HG03439 (cell line): ENCODE measurements around the gene ANXA5.
"Not testable (repeated sequence)": the region's sequence is repeated elsewhere in the genome, so short reads cannot be mapped to it uniquely, and the experiment has no call there.

Source experiments
- ATAC-seq: cut with Tn5 transposase; IDR thresholded peaks from one replicate; pipeline ENCODE4 v1.9.1; 2021; ENCODE audit warnings: mild to moderate bottlenecking, moderate library complexity; ENCODE audit not compliant: unreplicated experiment

ANXA5 gene

DNA sequence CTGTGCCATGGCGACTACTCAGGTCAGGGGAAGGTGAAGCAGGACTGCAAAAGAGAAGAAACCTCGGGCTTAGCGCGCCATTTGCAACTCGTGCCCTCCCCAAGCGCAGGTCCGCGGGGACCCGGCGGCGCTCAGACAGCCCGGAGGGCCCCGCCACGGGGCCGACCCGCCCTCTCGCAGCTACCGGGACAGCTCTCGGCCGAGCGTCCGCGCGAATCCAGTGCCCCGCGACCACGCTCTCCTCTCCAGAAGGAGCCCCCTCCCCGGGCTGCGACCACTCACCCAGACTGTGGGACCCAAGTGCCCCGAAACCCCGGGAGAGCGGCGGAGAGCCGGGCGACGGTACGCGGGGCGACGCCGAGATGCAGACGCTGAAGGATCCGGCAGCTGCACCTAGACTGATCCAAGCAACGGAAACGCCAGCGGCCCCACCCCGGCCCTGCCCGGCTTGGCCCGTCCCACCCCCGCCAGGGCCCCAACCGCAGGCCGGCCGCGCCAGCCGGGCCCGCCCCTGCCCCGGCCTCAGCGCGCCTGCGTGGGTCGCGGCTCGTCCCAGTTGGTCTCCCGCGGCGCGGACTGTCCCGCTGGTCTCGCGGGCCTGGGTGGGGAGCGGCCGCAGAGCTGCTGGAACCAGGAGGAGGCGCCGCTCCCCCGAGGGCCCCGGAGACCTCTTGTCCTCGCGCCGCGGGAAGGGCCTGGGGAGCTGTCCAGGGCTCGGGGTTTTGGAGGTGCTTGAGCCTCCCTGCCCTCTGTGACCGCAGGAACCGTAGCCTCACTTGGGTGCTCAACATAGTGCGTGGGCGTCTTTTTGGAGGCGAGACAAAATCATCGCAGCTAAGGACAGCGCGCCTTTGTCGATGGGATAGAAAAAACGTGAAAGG, at the start of gene ANXA5:
ANXA5 (minus strand) TSS at position 400 of the 881 bp plus-strand sequence; CDS start at position 9, 391 bp downstream.
- ATAC-seq, result peak; percentile 92

DNA sequence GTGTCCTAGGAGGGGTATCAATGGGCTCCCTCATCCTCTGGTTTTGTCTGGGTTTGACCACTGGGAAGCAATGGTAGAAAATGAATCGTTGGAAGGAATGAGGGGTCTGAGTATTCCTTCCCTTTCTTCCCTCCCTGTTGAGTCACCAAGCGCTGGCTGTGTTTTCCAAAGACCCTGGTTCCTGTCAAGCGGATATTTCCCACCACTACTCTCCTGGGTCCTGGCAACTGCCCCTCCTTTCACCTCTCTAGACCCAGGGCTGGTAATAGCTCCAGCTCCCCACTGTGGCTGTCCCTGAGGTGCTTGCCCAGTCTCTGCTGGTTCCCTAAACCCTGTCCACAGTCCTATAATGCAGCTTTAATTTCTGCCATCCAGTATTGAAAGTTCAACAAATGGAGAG, 46.0 kb upstream of the ANXA5 start:
- ATAC-seq, result no peak

DNA sequence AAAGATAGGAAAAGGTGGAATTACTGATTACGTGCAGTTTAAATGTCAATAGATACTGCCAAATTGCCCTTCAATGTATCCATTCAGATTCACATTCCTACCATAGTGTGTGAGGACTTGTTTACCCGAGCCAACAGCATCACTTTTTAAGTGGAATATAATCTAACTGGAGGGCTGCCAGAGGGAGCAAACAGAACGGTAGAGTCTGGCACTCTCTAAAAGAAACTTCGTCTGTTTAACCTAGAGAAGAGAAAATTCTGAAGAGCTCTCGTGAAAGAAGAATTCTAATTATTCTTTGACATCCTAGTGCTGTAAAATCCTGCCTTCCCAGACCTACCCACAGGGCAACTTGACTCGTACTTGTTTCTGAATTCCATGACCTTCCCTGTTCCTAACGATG, 45.0 kb upstream of the ANXA5 start:
- no peak for ATAC-seq

DNA sequence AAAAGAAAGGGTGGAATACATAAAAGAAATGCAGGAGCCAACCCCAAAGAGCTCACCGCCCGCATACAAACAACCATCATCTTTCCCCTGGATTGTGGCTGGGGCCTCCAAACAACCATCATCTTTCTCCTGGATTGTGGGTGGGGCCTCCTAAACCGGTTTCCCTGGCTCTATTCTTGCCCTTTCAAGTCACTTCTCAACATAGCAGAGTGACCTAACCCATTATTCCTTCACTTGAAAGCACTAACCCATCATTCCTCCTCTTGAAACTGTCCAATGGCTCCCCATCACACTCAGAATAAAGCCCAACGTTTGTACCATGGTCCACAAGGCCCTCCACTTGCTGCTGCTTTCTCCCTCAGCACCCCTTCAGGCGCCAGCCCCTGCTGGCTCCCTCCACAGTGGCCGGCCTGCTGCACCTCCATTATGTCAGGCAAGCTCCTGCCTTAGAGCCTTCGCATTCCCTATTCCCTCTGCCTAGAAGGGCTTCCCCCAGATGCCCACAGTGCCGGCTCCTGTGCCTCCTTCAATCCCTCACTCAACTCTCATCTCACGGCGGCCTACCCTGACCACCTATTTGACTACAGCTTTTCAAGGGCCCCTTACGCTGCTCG, 44.1 kb upstream of the ANXA5 start:
- no peak for ATAC-seq

DNA sequence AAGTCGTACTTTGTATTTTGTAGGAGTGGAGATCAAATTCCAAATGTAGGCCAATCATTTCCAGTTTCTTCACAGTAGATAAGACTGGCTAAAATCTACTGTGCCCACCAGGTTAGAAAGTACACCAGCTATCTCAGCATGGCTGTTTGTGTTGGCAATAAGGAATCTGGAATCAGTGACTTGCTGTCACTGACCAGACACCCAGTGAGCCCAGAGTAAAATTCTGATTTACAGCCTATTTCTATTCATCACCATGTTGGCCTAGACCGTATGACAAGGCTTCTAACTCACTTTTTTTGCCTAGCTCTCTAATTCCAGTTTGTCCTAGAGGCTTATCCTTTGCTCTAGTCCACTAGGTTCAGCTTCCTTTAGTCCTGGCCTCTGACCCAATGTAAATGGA, 42.8 kb upstream of the ANXA5 start:
- ATAC-seq, result no peak

DNA sequence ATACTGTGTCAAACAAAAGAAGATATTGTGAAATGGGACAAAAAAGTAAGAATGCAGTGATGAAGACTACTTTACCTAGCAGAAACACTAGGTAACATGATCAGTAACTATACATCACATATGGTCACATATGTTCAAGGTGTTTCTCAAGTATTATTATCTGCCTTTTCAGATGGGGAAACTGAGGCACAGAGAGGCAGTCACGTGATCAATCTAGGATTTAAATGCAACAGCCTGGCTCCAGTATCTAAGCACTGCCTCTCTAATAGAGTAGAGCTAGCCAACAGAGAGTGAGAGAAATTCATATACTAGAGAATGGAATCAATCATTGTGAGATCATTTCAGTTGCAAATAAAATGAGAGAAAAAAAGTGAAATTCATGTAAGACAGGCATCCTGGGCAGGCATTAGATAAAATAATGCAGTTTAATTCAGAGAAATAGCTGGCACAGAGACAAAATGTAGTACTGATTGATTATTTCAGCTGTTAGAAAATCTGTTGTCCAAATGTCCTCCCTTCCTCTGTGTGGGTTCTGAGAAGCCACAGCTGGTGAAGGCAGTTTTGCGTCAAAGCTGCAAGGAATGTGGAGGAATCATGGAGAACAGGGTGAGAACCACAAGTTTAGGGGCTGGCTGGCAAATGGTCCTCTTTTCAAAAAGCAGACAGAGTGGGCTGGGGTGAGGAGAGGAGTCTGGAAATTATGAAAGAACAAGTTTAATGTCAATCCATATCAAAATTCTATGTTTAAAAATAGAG, 42.2 kb upstream of the ANXA5 start:
- no peak for ATAC-seq

DNA sequence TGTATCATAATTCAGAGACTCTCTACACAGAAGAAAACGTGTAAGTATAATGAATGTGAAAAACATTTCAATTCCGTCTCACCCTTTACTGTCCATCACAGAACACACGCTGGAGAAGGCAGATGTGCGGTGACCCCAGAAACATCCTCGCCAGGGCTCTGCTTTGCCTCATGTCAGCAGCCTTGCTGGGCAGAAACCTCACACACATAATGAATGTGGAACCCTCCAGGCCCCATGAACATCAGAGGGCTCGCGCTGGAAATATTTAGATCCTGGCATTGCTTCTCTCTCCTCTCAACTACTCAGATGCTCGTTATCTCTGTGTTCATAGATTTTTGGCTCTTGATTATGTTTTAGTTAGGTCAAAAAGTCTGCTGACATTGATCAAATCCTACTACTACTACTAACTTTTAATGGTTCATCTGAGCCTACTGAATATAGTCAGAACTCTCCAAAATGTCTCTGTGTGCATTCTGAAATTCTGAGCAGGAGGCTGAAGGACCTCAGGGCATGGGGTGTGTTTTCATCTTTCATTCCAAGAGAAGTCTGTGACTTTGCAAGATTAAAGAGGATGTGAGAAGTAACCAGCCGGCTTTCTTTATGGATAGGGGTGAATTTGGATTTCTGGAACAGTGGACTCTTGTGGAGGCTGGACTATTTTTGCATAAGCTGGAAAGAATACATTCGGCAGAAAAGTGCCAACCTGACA, 41.2 kb upstream of the ANXA5 start:
- ATAC-seq, result no peak

DNA sequence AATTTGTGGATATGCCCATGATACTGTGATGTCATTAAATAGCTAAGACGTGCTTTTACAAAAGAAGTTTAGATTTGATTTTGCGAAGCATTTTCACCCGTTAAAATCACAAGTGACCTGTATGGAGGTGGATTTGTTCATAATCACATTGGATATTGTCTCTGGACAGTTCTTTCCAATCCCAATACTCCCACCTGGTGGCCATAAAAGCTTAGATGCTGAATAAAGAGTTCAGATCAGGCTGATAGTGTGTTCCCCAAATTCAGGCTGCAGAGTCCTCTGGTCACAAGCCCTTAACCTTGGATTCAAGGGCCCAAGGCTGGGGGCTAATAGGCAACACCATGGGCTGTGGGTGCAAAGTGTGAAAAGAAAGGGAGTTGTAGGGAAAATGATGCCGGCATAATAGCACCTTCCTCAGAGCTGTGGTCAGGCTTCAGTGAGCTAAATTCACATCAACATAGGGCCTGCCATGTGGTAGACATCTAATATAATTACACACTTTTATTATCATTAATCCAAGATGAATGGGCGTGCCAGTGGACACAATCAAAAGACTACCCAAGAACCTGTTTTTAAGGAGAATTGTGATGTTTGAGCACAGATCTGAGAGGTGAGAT, 40.1 kb upstream of the ANXA5 start:
- ATAC-seq, result no peak

DNA sequence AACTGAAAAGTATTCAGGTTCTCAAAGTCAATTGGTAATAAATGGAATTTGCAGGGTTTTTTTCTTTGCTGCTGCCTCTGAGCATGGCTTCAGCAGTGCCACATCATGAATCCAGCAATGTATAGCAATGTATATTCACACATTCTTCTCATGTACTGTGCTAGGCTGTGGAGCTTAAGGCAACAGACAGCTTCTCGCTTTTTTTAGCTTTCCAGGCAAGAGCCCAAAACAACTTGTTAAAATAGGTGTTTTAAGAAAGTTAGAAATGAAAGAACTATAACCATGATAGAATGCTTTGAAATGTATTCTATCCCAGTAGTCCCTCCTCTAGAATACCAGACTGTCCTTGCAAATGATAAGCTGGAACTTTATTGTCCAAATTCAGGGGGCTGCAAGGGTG, 37.8 kb upstream of the ANXA5 start:
- ATAC-seq, result no peak

DNA sequence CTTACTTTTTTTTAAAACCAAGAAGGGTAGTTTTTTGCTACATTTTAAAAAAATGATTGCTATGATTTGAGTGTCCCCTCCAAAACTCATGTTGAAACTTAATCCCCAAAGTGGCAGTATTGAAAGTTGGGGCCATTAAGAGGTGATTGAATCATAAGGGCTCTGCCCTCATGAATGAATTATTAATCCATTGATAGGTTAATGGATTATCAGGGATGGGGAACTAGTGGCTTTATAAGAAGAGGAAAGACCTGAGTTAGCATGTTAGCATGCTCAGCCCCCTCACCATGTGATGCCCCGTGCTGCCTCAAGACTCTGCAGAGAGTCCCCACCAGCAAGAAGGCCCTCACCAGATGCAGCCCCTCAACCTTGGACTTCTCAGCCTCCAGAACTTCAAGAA, 37.2 kb upstream of the ANXA5 start:
- no peak for ATAC-seq

DNA sequence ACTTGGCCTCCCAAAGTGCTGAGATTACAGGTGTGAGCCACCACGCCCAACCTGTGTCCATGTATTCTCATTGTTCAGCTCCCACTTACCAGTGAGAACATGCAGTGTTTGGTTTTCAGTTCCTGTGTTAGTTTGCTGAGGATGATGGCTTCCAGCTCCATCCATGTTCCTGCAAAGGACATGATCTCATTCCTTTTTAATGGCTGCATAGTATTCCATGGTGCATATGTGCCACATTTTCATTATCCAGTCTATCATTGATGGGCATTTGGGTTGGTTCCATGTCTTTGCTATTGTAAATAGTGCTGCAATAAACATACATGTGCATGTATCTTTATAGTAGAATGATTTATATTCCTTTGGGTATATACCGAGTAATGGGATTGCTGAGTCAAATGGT, 33.0 kb upstream of the ANXA5 start:
- ATAC-seq, result not testable (repeated sequence)

DNA sequence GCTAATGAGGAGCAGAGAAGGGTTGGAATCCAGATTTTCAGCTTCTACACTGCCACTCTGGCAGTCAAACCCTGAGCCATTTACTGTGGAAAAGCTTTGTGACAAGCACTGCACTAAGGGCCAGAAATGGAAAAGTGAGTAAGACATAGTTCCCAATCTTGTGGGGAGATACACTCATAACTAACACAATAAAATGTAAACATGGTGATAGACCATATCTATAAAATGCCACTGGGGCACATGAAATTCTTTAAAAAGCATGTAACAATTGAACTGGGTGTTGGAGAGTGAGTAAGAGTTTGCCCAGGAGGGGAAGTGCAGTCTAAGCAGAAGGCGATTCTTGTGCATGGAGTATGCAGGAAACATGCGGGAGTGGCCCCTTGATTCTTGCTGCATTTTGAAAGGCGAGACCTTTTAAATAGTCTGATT, 32.0 kb upstream of the ANXA5 start:
- ATAC-seq, result no peak

DNA sequence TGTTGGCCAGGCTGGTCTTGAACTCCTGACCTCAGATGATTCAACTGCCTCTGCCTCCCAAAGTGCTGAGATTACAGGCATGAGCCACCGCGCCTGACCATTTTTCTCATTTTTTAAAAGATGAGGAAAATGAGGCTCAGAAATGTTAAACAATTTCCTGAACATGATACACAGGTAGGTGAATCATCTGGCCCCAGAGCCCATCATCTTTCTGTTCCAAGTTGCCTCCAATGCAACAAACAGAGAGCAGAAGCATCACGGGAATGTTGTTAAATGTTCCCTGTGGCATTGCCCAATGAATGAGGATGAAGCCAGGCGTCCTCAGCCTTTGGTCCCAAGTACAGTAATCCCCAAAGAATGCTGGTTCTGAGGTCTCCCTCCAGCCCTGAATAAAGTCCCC, 31.3 kb upstream of the ANXA5 start:
- no peak for ATAC-seq

DNA sequence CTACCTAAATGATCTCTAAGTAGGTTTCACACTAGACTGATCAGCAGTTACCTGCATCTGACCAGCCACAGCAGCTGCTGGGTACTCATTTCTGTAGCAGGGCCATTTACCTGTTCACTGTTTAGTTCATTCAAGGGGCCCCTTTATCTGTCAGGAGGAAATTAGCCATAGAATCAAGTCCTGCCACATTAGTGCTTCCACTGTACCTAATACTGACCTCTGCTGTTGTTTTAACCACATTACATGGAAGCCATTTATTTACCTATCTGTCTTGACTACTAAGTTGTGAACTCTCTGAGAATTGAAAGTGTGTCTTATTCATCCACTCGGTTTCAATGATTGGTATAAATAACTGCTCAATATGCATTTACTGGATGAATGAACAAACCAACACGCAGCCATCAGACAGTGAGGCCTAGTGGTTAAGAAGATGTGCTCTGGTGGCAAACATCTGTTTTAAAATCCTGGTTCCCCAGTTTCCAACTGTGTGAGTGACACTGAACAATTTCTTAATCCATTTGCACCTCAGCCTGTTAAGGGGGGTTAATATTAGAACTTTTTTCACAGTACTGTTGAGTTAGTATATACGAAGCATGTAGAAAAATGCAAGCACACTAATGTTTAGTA, 30.0 kb upstream of the ANXA5 start:
- ATAC-seq, result peak; percentile 97

DNA sequence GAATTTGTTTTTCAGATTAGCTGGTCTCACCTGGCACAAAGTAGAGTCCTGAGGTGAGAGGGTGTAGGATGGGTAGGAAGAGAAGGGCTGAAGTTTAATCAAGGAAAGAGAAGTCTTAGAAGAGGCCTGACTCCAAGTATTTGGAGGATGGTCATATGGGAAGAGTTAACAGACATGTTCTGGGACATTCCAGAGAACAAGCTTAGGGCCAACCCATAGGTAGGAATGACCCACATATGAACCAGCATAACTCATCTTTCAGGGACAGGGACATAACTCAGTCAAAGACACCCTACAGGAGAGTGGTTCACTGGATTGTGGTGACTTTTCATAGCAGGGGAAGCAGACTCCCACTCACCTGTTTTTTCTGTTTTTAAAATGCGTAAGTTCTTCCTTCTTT, 27.9 kb upstream of the ANXA5 start:
- ATAC-seq, result no peak

DNA sequence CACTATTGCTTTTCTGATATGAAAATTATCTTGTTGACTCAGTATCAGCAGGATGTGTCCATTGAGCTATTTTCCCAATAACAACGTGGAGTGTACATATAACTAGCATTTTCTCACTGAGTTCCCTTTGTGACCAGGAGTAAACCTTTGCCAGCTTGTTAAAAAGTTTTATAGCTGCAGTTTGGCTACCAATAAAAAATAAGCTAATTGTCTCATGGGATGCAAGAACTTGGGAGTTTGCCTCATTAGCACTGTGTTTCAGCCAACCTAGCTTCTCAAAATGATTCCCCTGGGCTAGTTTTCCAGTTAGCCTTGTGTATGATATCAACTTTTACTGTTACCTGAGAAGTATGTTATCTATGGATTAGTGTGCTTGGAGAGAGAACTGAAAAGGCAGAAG, 24.9 kb upstream of the ANXA5 start:
- ATAC-seq, result no peak

DNA sequence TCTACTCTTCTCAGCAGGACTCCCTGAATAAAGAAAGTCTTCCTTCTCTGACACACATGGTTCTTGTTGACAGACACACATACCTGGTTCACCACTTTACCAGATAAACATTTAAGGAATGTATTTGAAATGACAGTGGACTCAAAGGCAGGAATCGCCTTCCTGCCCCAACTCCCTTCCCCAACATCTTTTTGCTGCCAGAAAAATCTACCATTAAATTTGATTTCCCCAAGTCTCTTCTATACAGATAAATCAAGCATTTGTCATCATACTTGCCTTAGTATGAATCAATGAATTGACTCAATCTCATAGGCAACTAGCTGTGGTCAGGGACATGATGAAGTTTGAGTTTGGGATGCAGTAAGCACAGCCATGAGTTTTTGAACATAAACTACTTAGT, 23.3 kb upstream of the ANXA5 start:
- ATAC-seq, result no peak

DNA sequence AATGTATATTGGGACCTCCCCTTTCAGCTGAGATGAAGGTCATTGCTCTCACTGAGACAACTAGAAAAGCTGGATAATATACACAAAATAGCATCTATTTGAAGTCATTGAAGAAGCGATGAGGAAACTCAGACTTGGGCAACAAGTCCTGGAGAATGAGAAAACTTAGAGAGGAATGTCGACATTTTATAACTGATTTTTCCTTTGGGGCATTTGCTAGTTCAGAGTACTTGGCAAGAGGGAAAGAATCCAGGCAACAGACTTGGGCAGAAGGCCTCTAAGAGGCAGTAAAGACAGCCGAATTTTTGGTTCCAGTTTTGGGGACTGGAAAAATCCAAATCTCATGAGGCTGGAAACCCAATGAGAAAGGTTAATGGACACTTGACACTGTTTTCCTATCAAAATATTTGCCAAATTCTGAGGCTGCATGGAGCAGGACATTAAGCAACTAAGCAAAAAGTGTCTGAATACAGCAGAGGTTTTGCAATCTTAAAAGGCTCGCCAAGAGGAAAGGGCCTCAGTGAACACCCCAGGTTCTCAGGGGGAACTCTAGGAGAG, 21.0 kb upstream of the ANXA5 start:
- ATAC-seq, result no peak

DNA sequence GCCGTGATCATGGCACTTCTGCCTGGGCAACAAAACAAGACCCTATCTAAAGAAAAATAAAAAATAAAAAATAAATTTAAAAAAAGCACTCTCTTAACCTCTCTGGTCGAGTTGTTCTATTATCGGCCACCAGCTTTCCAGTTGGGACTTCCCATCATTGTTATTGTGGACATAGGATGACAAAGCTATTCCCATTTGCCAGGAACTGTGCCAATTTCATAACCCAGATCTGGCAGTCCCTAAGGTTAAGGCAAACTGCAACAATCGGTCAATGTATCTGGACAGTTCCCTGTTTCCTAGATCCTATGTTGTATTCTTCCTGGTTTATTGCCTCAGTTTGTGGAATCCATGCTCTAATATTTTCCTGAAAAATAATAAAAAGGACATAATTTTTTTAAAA, 17.8 kb upstream of the ANXA5 start:
- no peak for ATAC-seq

DNA sequence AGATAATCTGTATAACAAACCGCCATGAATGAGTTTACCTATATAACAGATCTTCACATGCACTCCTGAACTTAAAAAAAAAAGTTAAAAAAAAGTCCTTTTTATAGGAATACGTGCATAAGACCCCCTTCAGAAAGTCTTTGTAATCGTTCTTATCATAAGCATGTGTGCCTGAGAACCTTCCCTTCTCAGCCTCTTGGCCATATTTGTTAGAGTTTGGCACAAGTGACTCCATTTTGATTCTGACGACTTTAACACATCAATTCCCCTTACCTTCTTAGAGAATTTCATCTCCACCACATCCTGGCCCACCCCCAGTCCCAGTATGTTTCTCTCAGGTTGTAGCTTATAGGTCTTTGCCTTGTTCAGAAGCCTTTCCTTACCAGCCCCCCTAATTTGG, 16.0 kb upstream of the ANXA5 start:
- ATAC-seq, result no peak
